ENCODE data around the gene CDK5R1.
A peak's percentile ranks its signal among the peaks of the same experiment; 100 is the strongest.
"Not testable (repeated sequence)": the region's sequence is repeated elsewhere in the genome, so short reads cannot be mapped to it uniquely, and the experiment has no call there.

CDK5R1 gene

DNA sequence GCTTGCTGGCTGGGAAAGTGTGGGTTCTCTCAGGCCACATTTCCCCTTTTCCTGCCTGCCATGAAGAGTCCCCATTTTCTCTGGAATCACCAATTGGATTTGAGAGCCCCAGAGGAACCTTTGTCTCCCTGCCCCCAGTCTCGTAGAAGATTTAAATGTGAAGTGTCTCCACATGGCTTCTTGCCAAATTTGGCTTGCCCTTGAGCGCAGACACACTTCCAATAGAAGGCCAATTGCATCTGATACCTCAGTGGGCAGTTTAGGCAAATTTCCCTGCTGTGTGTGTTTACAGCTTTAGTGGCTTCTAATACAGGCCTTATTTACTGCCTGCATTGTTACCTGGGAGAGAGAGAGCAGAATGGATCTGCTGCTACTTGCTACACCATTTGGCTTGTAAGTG, 29.7 kb downstream of the CDK5R1 start:
- DNase-seq (ENCODE audit: low read depth in 3 of 3): no peak

DNA sequence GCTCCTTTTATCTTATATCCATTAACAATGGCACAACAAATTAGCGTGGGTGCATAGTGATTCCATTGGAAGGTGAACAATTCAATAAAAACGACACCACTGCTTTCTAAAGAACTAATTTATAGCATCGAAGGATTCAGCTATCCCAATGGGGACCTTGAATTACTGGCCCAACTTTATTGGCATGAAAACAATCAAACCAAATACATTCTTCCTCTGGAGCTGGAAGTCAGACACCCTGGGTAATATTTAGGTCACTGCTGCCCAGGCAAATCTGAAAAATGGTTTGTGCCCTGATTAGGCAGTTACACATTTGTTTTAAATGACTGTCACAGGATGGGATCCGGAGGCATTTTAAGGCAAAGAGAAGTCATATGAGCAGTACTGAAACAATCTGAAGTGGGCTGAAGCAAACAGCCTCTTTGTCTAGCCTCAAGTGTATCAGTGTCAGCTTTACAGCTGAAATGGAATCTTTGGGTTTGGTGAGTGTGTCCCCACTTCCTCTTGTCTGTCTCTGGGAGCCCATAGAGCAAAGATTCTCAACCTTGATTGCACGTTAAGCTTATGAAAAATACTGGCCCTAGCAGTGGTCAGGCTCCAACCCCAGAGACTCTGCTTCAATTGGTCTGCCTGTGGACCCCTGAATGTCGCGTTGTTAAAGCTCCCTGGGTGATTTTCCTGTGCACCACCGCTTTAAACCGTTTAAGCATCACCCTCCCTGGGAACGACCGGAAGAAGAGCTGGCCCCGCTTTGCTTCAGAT, 30.3 kb downstream of the CDK5R1 start:
- no peak for DNase-seq (ENCODE audit: low read depth in 3 of 3)

DNA sequence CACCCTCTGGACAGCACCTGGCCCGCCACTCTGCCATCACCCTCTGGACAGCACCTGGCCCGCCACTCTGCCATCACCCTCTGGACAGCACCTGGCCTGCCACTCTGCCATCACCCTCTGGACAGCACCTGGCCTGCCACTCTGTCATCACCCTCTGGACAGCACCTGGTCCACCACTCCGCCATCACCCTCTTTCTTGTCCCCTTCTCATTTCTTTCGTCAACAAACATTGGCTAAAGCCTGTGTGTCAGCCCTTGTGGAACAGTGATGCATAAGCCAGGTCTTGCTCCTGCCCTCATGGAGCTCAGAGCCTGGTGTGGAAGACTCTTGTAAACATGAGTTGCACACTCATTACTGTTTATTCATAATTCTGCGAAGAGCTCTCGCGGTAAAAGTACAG, 31.2 kb downstream of the CDK5R1 start:
- DNase-seq (ENCODE audit: low read depth in 3 of 3): no peak

DNA sequence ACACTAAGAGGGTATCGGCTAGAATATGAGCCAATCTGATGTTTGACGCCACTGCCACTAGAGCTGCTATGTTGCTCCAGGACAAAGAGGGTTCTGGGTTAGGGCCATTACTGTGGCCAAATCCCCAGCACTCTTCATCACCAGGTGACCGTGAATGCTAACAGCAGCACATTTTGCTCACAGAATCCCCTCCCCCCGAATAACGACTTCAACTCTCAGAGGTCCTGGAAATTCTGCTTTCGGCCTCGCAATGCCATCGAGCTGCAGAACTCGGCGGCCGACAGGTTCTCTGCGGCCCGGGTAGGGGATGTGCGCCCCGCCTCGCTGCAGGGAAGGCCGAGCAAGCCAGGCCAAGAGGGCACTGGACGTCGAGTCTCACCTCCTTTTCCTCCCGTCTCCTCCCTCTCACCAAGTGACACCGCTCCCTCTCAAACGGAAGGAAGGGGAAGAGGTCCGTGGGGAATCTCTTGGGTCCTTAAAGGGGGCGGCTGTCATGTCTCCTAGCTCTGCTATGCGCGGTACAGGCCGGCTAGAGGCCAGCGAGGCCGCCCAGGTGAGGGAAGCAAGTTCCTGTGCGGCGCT, 31.9 kb downstream of the CDK5R1 start:
- no peak for DNase-seq (ENCODE audit: low read depth in 3 of 3)

DNA sequence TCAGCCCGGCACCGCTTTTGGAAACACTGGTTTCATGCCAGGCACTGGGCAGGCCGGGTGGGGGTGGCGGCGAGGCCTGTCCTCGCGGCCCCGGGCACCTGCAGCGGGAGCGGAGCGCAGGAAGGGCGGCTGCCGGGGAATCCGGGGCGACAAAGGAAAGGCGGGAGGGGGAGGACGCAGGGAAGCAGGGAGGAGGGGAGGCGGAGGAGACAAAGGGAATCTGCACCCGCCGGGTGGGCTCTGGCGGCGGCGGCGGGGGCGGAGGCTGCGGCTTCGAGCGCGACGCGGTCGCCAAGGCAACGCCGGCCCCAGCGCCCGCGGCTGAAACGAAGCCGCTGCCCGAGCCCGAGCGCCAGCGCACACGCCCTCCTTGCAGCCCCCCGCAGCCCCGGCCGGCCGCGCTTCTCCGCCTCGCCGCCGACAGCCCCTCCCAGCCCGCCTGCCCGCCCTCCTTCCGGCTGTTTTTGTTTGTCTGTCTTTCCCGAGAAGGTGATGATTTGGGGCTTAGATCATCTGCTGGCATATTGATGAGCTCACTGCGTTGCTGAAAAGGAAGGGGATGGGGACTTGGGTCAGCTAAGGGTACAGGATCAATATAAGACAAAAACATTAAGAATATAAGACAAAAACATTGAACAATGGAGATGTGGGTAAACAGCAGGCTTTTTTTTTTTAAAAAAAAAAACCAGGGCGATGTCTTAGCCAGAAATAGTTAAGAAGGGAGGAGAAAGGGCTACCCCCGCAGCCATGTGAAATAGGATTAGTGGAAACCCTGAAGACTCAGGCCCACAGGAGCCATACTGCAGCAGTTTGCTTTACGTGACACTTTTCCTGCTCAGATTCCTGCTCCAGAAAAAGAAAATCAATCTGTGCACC, 32.7 kb downstream of the CDK5R1 start:
- DNase-seq (ENCODE audit: low read depth in 3 of 3): peak in 2 of 3 experiments; percentile 32 to 56

DNA sequence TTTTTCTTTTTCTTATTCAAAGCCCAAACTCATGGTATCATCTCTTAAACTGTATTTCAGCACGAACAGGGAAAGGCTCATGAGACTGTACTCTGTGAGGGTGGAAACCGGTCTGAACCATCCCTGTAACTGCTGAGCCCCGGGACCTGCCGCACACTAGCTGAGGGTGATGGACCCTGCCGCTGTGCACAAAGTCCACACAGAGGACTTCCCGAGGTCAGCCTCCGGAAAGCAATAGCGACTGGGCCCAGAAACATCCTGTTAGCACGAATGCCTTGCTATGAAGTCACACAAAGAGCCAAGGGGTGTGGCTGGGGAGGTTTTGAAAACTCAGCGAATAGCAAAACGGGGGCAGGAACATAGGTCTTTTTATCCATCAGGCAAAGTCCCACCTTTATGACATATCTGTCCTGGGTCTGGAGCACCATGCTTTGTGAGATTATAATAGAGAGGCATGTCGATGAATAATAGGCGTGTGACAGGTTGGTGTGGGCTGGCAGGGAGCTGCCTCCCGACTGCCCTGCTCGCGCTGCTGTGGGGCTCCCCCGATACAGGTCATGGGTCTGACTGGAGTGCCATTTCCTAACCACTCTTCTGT, 33.4 kb downstream of the CDK5R1 start:
- DNase-seq (ENCODE audit: low read depth in 3 of 3): no peak

DNA sequence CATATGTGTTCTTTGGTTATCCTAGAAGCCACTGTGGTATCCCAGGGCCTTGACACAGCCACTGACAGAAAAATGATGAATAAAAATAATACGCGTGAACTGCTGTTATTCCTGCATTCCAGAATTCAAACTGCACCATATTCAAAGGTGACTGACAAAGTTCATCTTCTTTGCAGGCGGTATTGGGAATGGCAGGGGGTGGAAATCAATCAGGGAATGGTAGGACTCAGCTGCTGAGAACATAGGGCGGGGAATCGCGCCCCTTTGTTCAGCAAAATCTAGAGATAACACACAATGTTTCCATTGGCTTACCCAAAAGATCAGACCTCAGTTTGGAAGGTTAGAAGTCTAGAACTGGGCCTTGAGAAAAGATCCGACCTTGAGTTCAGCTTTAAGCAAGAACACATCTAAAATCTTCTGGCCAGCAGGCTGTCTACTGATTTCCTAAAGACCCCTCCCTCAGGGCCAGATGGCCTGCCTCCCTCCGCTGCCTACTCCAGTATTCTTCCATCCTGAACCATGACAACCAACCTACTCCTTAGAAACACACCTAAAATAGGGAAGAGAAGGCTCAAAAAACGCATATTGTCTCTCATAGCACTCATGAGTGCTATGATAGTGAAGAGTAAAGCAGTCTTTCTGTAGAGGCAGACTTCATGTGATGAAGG, 34.1 kb downstream of the CDK5R1 start:
- DNase-seq (ENCODE audit: low read depth in 3 of 3): no peak

DNA sequence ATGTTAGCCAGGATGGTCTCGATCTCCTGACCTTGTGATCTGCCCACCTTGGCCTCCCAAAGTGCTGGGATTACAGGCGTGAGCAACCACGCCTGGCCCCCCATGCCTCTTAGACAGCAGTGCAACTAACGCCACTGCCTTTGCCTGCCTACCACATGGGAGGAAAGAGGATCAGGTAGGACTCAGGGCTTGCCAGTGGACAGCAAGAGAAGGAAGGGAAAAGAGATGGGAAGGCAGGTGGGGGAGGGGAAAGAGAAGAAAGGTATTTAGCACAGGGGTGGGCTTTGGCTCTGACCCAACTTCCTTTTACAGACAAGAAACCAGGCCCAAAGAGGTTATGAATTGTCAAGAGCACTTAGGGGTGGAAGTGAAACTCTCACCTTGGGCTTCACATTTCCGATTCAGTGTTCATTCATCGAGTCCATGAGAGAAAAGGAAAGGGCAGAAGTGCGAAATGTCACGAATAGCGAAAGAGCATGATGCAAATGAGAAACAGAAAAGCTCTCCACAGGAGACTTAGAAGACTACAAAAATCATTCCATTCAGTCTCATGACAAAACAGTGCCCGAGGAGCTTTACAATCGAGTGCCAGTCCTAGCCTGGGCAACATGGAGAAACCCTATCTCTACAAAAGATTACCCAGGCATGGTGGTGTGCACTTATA, 36.4 kb downstream of the CDK5R1 start:
- no peak for DNase-seq (ENCODE audit: low read depth in 3 of 3)

DNA sequence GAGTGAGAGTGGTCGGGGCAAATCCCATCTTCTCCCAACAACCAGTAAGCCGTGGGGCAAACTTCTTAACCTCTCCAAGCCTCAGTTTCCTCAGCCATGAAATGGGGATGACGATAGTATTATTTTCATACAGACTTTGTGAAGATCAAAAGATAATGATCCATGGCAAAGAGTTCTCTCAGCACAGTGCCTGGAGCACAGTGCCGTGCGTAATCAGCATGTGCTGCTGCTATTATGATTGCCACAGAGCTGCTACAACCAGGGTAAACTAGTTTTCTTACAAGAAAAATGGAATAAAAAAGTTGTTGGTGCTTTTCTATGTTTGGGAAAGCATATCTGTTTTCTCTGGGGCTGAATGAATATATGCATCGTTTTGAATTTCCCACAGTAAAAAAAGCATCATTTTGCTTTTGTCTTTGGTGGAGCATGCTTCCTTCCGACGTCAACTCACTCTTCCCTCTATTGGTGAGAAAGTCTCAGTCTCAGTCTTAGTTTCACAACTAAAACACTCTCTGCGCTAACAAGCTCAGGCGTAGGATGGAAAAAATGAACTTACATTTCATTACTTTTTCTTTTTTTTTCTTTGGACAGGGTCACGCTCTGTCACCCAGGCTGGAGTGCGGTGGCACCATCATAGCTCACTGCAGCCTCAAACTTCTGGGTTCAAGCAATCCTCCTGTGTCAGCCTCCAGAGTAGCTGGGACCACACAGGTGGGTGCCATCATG, 37.2 kb downstream of the CDK5R1 start:
- DNase-seq (ENCODE audit: low read depth in 3 of 3): no peak

DNA sequence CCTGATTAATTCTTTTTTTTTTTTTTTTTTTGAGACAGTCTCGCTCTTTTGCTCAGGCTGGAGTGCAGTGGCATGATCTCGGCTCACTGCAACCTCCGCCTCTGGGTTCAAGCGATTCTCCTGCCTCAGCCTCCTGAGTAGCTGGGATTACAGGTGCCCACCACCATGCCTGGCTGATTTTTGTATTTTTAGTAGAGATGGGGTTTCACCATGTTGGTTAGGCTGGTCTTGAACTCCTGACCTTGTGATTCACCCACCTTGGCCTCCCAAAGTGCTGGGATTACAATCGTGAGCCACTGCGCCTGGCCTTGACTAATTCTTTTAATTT, 37.7 kb downstream of the CDK5R1 start:
- not testable (repeated sequence) for DNase-seq (ENCODE audit: low read depth in 3 of 3)

DNA sequence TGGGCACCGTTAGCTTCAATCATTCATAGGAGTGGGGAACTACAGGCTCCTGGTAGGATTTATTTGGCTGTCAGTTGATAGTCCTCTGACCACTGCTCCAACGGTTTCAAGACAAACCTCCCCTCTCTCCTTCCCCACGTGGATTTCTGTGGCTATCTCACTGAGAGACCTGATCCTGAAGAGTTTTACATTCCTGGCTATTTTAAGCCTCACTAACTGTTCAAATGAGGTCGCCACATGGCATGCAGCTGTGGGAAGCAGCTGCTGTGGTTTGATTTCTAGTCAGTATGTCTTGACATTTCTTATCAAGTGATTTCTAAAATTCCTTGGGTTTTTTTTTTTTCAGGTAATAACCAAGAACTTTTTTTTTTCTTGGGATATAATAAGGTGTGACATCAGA, 38.3 kb downstream of the CDK5R1 start:
- DNase-seq (ENCODE audit: low read depth in 3 of 3): no peak

DNA sequence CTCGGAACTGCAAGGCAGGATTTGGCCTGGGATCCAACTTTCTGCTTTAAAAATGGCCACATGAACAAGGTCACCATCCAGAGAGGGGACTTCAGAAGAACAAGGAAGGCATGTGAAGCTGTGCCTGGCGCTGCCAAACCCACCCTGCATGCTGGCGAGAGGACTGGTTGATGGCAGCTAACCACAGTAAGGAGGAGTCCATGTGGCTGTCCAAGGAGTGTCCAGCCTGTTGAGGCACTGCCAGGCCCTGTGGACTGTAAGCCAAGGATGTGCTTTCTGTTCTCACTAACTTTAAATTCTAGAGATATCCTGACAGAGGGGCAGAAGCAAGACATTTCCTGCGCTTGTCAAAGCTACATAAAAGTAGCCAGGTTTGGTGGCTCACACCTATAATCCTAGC, 40.4 kb downstream of the CDK5R1 start:
- no peak for DNase-seq (ENCODE audit: low read depth in 3 of 3)

DNA sequence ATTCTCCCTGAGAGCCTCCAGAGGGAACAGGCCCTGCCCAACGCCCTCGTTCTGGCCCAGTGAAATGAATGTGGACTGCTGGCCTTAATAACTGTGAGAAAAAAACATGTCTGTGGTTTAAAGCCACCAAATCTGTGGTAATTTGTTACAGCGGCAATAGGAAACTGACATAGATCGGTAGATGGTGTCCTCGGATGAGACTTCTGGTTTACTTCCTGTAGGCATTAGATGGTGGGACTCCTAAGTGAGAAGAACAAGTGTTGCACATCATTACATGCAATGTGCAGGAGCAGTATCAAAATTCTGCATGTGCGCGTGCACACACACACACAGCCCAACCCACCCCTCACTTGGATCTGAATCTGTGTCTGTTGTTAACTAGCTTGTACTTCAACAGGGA, 42.0 kb downstream of the CDK5R1 start:
- DNase-seq (ENCODE audit: low read depth in 3 of 3): no peak

DNA sequence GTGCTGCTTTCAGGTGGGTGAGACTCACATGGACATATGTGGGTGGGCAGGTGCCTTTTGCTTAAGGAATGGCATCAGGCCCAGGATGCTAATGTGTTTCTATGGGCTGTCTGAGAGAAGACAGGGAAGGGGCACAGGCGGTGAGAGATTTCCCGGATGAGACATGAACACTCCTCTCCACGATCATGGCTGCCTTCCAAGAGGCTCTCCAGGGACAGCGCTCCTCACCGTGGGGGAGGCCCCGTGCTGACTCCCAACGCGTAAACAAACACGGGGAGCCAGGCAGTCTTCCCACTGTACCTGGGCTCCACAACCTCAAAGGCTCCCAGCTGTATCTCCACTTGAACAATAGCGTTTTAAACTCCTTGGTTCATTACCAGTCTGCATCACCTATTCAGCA, 42.8 kb downstream of the CDK5R1 start:
- DNase-seq (ENCODE audit: low read depth in 3 of 3): no peak

DNA sequence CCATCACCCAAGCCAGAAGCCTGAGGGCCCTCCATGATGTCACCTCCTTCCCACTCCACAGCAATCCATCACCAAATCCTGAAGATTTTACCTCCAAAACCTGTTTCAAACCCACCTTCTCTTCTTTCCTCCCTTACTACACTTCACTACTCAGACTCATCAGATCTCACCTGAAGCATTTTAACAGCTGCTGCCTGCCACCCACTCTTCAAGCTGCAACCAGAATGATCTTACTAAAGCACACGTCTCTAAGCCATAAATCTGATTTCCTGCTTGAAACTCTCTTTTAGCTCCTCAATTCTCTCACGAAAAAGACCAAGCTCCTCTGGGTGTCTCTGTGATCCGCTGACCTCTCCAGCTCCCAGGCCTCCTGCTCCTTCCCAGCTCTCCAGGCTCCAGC, 46.5 kb downstream of the CDK5R1 start:
- DNase-seq (ENCODE audit: low read depth in 3 of 3): no peak

DNA sequence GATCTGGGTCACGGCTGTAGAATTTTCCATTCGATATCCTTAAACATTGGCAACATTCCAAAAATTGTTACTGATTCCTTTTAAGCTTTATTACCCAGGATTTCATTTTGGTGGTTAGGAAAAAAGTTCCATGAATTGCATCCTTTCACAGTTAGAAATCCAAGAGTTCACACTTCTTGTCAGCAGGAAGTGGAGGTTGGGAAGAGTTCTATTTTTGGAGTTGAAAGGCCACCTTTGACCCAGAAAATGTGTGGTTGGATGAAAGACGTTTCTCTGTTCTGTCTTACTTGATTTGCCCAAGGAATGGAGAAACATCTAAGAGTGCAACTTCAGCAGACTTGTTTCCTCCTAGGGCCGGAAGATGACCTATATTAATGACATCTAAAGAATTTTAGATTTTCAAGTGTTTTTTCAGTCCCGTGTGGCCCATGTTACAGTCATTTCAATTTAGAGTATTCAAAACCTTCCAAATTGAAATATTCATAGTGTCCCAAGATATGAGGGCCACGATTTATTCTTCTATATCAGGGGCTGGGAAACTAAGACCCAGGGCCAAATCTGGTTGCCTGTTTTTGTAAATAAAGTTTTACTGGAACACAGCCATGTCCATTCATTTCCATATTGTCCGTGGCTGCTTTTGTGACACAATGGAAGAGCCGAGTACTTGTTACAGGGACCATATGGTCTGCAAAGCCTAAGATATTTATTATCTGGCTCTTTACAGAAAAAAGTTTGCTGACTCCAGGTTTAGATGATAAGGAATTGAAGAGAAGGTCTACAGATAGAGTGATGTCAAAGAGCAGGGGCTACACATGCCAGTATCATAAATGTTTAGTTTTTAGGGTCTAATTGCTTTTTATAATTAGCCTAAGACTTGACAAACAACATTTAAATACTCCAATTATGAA, 50.2 kb downstream of the CDK5R1 start:
- DNase-seq (ENCODE audit: low read depth in 3 of 3): no peak
